ENCODE measurements around the gene SLC9B1. TPM values are rescaled to one million over a fixed set of nuclear protein-coding genes. Genes with fewer than 3 reads are reported as not detected.

The SLC9B1 gene
- total RNA-seq, 1 experiment from 2014 or later: not detected

DNA sequence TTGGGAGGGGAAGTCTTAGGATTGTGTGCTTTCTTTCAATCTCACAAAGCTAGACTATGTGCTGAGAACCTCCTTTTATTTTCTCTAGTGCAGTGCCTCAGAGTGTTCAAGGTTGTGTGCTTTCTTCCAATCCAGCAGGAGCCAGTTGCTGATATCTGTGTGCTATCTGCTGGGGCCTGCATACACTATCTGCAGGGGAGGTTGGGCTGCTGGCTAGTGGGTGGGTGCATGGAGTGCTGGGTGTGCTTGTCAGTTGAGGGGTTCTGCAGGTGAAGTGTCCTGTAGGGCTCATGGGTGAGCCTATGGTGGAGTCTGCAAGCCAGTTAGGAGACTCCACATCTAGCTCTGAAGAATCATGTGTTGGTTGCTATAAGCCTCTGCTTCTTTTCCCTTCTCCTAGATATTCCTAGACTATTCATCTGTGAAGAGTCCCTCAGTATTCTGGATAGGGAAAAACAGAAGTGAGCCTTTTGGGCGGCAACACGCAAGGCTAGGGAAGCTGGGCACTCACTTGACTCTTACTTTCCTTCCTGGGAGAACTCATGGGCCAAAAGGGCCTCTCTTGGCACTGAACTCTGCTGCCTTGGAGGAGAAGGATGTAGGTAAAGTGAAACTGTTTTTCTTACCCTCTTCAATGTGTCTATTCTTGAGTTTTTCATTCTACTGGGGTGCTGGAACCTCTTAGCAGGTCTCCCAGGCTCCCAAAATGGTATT, 158.7 kb downstream of the SLC9B1 start:
- in situ Hi-C loops (cut with HindIII; ENCODE audit: low sequenced_read_pairs): no loop called here
- no peak for DNase-seq (ENCODE audit: low spot score)

DNA sequence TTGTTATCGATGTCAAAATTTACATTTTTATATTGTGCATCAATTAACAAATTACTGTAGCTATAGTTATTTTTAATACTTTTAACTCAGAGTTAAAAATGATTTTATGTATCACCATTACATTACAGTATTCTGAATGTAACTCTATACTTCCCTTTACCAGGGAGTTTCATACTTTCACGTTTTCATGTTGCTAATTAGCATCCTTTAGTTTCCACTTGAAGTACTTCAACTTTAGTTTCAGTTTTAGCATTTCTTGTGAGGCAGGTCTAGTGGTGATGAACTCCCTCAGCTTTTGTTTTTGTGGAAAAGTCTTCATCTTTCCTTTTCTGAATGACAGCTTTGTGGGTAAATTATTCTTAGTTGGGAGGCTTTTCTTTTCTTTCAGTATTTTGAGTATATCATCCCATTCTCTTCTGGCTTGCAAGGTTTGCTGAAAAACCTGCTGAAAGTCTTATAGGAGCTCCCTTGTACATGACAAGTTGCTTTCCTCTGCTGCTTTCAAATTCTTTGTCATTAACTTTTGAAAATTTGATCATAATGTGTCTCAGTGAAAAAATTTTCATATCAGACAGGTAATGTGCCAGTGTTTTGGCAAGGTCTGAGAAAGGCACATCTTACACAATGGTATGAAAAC, 160.6 kb downstream of the SLC9B1 start:
- DNase-seq (ENCODE audit: low spot score): no peak
- in situ Hi-C loops (cut with HindIII; ENCODE audit: low sequenced_read_pairs): no loop called here

Other genes starting within 250 kb of the SLC9B1 start
- 460 and 522 TPM in 2 replicates for gene UBE2D3, start 192.2 kb downstream of the SLC9B1 start, total RNA-seq (2014; rRNA removed; shearing (Covaris generic))
- 72.7 and 80.0 TPM in 2 replicates for gene CISD2, start 150.7 kb downstream of the SLC9B1 start, total RNA-seq (2014; rRNA removed; shearing (Covaris generic))
- 13.4 and 14.6 TPM in 2 replicates for gene SLC9B2, start 57.1 kb upstream of the SLC9B1 start, total RNA-seq (2014; rRNA removed; shearing (Covaris generic))
- 56.0 and 72.1 TPM in 2 replicates for gene BDH2, start 80.1 kb upstream of the SLC9B1 start, total RNA-seq (2014; rRNA removed; shearing (Covaris generic))
- 19.6 and 22.1 TPM in 2 replicates for gene CENPE, start 178.6 kb upstream of the SLC9B1 start, total RNA-seq (2014; rRNA removed; shearing (Covaris generic))